OCI-LY3 (cell line): ENCODE results near the gene RNU6-1.

ENCODE experiments used
- EZH2phosphoT487 ChIP-seq: fragments of 200-600 bp; shearing (Covaris generic); IDR thresholded peaks from 2 replicates; pipeline ENCODE4 v1.6.1; 2018; ENCODE audit warnings: antibody characterized with exemption, mixed run types, low read depth
- TF ChIP-seq, protein P1 (sequence below): fragments of 200-600, 300-600 bp; sonication (generic); IDR thresholded peaks from 2 replicates; pipeline ENCODE4 v1.5.1; 2014; ENCODE audit warnings: antibody characterized with exemption, low read length, low read depth

GRCh38 chr15:67803996-67804843 lies 35.6 kb downstream of the RNU6-1 start:
- TF ChIP-seq, protein P1, sequence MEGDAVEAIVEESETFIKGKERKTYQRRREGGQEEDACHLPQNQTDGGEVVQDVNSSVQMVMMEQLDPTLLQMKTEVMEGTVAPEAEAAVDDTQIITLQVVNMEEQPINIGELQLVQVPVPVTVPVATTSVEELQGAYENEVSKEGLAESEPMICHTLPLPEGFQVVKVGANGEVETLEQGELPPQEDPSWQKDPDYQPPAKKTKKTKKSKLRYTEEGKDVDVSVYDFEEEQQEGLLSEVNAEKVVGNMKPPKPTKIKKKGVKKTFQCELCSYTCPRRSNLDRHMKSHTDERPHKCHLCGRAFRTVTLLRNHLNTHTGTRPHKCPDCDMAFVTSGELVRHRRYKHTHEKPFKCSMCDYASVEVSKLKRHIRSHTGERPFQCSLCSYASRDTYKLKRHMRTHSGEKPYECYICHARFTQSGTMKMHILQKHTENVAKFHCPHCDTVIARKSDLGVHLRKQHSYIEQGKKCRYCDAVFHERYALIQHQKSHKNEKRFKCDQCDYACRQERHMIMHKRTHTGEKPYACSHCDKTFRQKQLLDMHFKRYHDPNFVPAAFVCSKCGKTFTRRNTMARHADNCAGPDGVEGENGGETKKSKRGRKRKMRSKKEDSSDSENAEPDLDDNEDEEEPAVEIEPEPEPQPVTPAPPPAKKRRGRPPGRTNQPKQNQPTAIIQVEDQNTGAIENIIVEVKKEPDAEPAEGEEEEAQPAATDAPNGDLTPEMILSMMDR: no peak
- no peak for TF ChIP-seq EZH2phosphoT487
